GM12872 (cell line): ENCODE results near the gene LYRM9.
A peak's percentile ranks its signal among the peaks of the same experiment; 100 is the strongest.

ENCODE experiments used
- CTCF ChIP-seq: IDR thresholded peaks from 3 replicates; pipeline ENCODE4 v1.5.1; 2011; ENCODE audit warnings: low read depth, mild to moderate bottlenecking, low read length, moderate library complexity; ENCODE audit not compliant: insufficient read depth

Gene LYRM9

GRCh38 chr17:27917000-27917399, 23.8 kb upstream of the LYRM9 start:
- no peak for TF ChIP-seq CTCF

GRCh38 chr17:27915709-27916108, 22.5 kb upstream of the LYRM9 start:
- no peak for TF ChIP-seq CTCF

- TF ChIP-seq CTCF: no peak
Observed at GRCh38 chr17:27914382-27914781, 21.2 kb upstream of the LYRM9 start.

- no peak for TF ChIP-seq CTCF
Observed at GRCh38 chr17:27912964-27913363, 19.8 kb upstream of the LYRM9 start.

- 0 out of 3 replicates have a peak, but pooled peaks have one; percentile 4 for TF ChIP-seq CTCF
Observed at GRCh38 chr17:27907976-27908558, 14.9 kb upstream of the LYRM9 start.

GRCh38 chr17:27906623-27907022, 13.5 kb upstream of the LYRM9 start:
- no peak for TF ChIP-seq CTCF

GRCh38 chr17:27906226-27906580, 13.0 kb upstream of the LYRM9 start:
- no peak for TF ChIP-seq CTCF
